ENCODE measurements around the gene VCPKMT.
"Not testable (repeated sequence)": the region's sequence is repeated elsewhere in the genome, so short reads cannot be mapped to it uniquely, and the experiment has no call there.

VCPKMT gene

DNA sequence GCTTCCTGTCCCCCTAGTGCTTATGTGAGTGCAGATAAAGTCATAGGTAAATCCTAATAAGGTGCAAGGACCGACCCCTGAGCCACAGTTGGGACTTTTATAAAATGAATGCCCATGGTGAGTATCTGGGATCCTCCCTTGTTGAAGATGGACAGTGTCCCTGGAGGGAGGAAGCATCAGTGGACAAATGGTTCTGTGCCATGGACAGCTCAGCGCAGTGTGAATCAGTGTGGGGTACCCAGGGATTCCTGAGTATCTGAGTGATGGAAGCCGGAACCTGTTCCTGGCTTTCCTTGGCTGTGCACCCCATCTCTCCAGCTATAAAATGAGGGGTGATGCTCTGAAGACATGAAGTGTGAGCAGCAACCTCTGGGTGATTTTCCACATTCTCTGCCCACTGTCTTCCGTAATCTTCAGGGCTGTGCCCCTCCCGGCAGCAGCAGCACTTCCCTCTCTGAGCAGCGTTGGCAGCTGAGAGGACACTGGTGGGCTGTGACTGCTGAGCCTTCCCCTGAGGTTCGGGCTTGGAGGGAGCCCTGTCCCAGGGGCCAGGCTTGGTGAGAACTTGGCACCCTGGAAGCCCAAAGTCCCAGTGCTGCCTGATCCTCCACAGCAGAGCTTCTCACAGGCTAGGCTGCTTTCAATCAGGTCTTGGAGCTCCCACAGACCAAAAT lies 25.0 kb downstream of the VCPKMT start:
- DNase-seq = no peak

GRCh38 chr14:50089208-50089607 lies 27.2 kb downstream of the VCPKMT start:
- peak in 1 of 2 experiments; percentile 16 for DNase-seq

DNA sequence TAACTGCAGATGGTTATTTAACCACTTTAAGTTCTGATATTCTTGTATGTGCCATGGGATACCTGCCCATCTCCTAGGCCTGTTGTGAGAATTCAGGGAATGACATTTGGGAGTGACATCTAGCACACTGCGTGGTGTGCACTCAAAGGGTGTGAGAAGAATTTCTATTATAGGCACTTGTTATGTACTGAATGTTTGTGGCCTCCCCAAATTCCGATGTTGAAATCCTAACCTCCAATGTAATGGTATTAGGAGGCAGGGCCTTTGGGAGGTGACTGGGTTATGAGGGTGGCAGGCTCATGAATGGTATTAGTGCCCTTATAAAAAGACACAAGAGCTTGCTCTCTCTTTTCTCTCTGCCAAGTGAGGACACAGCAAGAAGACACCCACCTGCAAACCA lies 27.6 kb downstream of the VCPKMT start:
- no peak for DNase-seq

- DNase-seq = no peak
These were observed 28.3 kb downstream of the VCPKMT start for GRCh38 chr14:50088117-50088515.

DNA sequence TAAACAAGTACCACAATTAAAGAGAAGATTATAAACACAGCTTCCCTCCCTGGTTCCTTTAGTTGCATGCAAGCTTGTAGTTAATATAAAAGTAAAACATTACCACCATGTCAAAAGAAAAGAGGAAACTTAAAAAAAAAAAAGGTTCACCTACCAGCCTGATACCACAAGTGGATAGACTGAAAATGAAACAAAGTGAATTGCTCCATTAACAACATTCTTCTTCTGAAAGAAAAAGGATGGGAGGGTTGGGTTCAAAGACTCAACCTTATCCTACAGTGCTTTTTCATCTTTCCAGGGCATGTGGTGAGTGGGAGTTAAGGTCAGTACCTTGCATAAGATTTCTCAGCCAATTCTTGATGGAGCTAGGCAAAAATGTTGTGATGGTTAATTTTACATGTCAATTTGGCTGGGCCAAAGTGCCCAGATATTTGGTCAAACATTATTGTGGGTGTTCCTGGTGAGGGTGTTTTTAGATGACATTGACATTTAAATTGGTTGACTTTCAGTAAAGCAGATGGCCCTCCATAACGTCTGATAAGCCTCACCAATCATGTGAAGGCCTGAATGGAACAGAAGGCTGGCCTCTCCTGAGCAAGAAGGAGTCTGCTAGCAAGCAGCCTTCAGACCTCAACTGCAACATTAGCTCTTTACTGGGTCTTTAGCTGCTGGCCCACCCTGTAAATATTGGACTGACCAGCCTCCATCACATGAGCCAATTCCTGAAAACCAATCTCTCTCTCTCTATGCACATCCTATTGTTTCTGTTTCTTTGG lies 28.8 kb downstream of the VCPKMT start:
- DNase-seq = no peak

DNA sequence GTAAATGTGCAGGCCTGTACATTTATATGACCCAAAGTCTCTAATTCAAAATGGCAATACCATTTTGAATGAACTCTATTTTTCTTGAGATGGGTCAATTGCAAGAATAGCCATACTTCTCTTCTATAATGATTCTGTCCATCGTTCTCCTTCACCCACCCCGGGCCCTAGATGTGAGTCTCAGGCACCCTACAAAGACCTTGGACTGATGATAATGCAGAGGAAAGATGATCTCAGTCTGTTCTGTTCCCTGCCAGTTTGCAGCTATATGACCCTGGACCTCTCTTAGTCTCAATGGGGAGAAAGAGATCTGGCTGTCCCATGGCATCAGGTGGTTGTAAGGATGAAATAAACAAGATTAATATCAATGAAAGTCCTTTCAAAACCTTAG lies 30.1 kb downstream of the VCPKMT start:
- no peak for DNase-seq

GRCh38 chr14:50085570-50086320 lies 30.6 kb downstream of the VCPKMT start:
- DNase-seq = no peak

DNA sequence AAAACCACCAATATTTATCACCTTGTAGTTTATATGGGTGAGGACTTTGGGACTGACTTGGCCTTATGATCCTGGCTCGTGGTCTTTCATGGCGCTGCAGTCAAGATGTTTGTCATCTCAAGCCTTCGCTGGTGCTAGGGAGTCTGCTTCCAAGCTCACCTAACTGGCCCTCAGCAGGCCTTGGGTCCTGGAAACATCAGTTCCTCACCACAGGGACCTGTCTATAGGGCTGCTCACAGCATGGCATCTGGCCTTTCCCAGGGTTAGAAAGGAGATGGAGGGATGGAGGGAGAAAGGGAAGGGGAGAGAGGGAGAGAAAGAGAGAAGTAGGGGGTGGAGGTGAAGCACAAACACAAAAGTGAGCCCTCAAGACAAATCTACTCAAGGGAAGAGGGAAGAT lies 31.7 kb downstream of the VCPKMT start:
- no peak for DNase-seq

- DNase-seq = peak; percentile 45 to 53
These were observed 32.7 kb downstream of the VCPKMT start for GRCh38 chr14:50083467-50084337.

DNA sequence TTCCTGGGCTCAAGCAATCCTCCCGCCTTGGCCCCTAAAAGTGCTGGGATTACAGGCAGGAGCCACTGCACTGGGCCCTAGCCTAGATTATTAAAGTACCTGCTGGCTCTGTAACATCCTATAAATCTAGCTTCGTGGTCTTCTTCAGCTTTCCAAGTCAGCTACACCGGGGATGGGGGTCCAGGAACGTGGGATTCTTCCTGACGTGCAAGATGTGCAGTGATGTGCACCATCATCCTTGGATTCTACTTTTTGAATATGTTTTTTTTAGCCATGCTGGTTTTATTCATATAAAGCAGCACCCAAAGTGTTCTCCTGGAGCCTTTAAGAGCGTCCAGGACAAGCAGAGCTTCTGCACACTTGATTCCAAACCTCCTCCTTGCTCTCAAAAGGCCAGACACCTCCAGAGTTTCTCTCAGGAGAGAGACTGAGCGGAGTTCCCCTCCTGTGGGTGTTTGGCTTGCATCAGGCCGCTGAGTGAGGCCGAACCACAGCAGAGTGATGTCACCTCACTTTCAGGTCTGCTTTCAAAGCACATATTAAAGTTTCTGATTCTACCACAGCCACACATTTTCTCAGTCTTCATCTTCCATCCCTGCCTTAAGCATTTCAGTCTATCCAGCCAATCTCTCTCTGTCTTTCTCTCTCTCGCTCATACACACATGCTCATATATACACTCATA lies 33.4 kb downstream of the VCPKMT start:
- DNase-seq = peak; percentile 75 to 82

- DNase-seq = peak; percentile 46 to 47
These were observed 34.0 kb downstream of the VCPKMT start for GRCh38 chr14:50082308-50082742.

DNA sequence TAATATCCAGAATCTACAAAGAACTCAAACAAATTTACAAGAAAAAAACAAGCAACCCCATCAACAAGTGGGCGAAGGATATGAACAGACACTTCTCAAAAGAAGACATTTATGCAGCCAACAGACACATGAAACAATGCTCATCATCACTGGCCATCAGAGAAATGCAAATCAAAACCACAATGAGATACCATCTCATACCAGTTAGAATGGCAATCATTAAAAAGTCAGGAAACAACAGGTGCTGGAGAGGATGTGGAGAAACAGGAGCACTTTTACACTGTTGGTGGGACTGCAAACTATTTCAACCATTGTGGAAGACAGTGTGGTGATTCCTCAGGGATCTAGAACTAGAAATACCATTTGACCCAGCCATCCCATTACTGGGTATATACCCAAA lies 37.3 kb downstream of the VCPKMT start:
- DNase-seq = not testable (repeated sequence)

DNA sequence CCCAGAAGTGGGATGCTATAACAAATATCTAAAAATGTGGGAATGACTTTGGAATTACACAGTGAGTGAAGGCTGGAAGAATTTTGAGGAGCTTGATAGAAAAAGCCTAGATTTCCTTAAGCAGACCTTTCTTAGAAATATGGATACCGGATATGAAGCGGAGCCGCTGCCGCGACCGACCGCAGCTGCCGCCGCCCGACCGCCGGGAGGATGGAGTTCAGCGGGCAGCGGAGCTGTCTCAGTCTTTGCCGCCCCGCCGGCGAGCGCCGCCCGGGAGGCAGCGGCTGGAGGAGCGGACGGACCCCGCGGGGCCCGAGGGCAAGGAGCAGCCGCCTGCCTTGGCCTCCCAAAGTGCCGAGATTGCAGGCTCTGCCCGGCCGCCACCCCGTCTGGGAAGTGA lies 42.7 kb downstream of the VCPKMT start:
- not testable (repeated sequence) for DNase-seq

- DNase-seq = no peak
These were observed 44.0 kb downstream of the VCPKMT start for GRCh38 chr14:50072395-50072794.

DNA sequence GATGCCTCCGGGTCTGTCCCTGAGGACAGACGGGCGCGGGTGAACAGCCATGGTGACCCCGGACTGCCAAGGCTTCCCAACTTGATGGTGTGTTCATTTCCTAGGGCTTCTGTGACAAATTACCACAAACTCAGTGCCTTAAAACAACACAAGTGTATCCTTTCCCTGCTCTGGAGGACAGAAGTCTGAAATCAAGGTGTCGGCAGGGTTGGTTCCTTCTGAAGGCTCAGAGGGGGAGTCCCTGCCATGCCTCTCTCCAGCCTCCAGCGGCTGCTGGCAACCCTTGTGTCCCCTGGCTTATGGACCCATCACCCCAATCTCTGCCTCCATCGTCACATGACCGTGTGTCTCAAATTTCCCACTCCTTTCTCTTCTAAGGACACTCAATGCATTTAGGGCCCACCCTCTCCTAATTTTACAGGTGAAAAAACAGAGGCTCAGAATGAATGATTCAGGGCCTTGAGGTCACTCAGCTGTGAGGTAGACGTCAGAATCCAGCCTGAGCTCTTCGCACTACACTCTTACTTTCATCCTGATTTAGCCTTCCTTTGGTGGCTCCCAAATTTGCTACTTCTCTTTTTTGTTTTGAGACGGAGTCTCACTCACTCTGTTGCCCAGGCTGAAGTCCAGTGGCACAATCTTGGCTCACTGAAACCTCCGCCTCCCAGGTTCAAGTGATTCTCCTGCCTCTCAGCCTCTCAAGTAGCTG lies 45.4 kb downstream of the VCPKMT start:
- DNase-seq = no peak

- DNase-seq = no peak
These were observed 46.1 kb downstream of the VCPKMT start for GRCh38 chr14:50070230-50070629.

- no peak for DNase-seq
These were observed 47.0 kb downstream of the VCPKMT start for GRCh38 chr14:50069325-50069724.

DNA sequence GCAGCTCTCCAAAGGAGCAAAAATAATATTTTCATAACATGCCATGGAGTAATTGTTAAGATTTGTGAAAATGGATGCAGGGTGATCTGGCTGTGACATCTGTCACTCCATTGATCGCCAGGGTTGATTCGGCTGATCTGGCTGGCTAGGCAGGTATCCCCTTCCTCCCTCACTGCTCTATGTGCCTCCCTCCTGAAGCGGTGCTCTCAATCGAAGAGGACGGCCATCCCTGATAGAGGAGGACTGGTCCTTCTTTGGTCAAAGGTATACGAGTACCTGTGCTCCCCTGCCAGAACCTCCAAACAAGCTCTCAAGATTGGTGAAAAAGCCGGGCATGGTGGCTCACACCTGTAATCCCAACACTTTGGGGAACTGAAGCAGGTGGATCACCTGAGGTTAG lies 47.9 kb downstream of the VCPKMT start:
- no peak for DNase-seq

DNA sequence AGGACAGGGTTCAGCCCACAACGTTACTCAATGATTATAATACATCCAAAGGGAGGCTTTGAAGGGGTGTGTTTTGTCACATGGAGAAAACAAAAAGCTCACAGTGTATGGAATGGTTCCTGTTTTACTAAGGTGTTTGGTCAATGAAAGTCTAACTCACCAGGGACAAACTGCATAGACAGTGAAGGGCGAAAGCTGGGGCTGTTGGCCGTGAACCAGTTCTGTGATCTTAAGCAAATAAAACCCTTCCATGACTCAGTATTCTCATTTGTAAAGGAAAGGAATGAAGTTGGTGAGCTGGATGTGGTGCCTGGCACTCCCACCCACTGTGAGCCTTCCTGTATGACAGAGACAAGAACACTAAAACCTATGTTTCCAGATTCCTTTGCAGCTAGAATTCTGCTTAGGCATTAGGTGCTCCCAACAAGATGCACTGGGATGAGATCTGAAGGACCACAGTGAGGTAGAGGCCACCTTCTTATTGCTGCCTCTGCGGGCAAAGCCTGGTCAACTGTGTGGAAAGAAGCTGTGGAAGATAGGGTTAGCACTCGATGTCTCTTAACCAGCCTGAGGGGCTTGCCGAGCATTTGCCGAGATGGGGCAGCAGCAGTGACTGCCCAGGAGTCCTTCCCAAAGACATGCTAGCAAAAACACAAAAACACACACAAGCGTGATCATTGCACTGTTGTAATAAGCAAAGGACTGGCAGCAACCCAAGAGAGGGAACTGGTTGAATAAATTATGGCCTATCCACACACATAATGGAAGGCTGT lies 48.5 kb downstream of the VCPKMT start:
- no peak for DNase-seq

DNA sequence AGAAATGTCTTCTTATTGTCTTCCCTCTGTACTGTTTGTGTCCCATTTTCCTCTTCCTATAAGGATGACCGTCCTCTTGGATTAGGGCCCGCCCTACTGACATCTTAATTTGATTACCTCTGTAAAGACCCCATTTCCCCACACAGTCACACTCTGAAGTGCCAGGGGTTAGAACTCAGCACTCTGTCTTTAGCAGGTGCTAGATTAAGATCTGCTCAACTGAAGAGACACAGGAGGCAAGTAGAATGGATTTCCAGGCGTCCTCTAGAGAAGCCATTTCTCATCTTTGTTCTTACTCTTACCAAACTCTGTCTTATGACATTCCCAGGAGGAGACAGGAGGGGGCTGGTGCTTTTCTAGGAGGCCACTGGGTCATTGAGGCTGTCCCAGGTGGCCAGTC lies 50.8 kb downstream of the VCPKMT start:
- DNase-seq = no peak

DNA sequence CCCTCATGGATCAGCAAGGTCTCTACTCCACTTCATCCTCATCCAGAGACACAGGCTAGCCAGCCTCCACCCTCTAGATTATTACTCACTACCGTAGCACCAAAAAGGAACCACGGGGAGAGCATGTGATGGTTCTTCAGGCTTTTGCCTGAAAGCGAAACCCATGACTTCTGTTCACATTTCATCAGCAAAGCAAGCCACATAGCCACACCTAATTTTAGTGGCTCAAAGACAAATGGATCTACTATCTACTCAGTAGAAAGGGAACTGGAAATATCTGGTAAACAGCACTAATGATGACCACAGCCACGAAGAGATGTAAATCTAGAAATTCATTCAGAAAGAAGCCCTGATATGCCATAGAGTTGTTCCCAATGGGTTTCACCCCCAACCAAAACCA lies 51.4 kb downstream of the VCPKMT start:
- peak; percentile 50 to 55 for DNase-seq
